B cell (primary cell): Measurements from ENCODE around the gene ESYT2. TPM values are rescaled to one million over a fixed set of nuclear protein-coding genes. Genes with fewer than 3 reads are reported as not detected.

ENCODE experiments used
- ATAC-seq: fragments of 200-7000 bp; cut with Tn5 transposase; one replicate; pipeline ENCODE4 v1.10.0; 2021; ENCODE audit warnings: low read depth, mild to moderate bottlenecking, moderate number of reproducible peaks, moderate library complexity
- CTCF ChIA-PET: fragments of 350-600 bp; sonication (Branson Sonifier 250); formaldehyde crosslinking; loops from one replicate; lab custom pipeline; 2021; ENCODE audit warnings: antibody characterized with exemption, inconsistent platforms; lab: Charles Lee
- POLR2A ChIA-PET: fragments of 350-600 bp; sonication (Branson Sonifier 250); formaldehyde crosslinking; loops from one replicate; lab custom pipeline; 2021; ENCODE audit warnings: antibody characterized with exemption; lab: Charles Lee
- DNase-seq: peaks from one replicate; pipeline ENCODE4 v3.0.0; 2013
- H2AFZ ChIP-seq: 2 replicates; pipeline ENCODE4 v1.6.1; 2012; ENCODE audit warnings: mild to moderate bottlenecking, low read depth, low read length; ENCODE audit not compliant: insufficient read depth, poor library complexity, severe bottlenecking
- H3K27ac ChIP-seq, 2 donors: 1 replicate in 1 of 2; 2 replicates in 1 of 2; pipeline ENCODE4 v1.5.1; 2012 to 2013; ENCODE audit warnings: low read length in 2 of 2, mild to moderate bottlenecking in 2 of 2, moderate library complexity in 1 of 2
- H3K27me3 ChIP-seq, 4 experiments: fragments of 200-600 bp in 1 of 4; sonication (generic) in 1 of 4; replicated peaks in 1 of 4; 1 replicate in 2 of 4; 2 replicates in 2 of 4; pipeline versions ENCODE4 v1.6.1 to v1.7.0; 2013 to 2016; ENCODE audit warnings: low read length in 3 of 4, mild to moderate bottlenecking in 2 of 4, mixed read lengths in 1 of 4, moderate library complexity in 1 of 4; ENCODE audit not compliant: insufficient read depth in 4 of 4, control insufficient read depth in 3 of 4; ENCODE audit errors: control extremely low read depth in 1 of 4
- H3K36me3 ChIP-seq, 2 experiments: replicated peaks in 1 of 2; 1 replicate in 1 of 2; 2 replicates in 1 of 2; pipeline versions ENCODE4 v1.6.1 to v1.7.1; 2013; ENCODE audit warnings: low read length in 1 of 2; ENCODE audit not compliant: insufficient read depth in 2 of 2, control insufficient read depth in 1 of 2; ENCODE audit errors: control extremely low read depth in 1 of 2, extremely low read depth in 1 of 2
- H3K4me1 ChIP-seq, 2 donors: fragments of 200-600 bp in 1 of 2; sonication (generic) in 1 of 2; 1 replicate in 1 of 2; 2 replicates in 1 of 2; pipeline versions ENCODE4 v1.5.1 to v1.6.1; 2013 to 2017; ENCODE audit warnings: low read length in 2 of 2; ENCODE audit not compliant: control insufficient read depth in 2 of 2, insufficient read depth in 2 of 2
- H3K4me2 ChIP-seq: replicated peaks from 2 replicates; pipeline ENCODE3; 2012; ENCODE audit warnings: mild to moderate bottlenecking, low read depth, low read length; ENCODE audit not compliant: poor library complexity, severe bottlenecking
- H3K4me3 ChIP-seq, 5 experiments: fragments of 200-600 bp in 1 of 5; sonication (generic) in 1 of 5; 1 replicate in 3 of 5; 2 replicates in 2 of 5; pipeline versions ENCODE4 v1.5.1 to v1.7.0; 2011 to 2016; ENCODE audit warnings: low read length in 4 of 5, mild to moderate bottlenecking in 4 of 5, low read depth in 2 of 5, control low read depth in 1 of 5, moderate library complexity in 1 of 5; ENCODE audit not compliant: insufficient read depth in 1 of 5; ENCODE audit errors: control extremely low read depth in 1 of 5, extremely low read depth in 1 of 5
- H3K79me2 ChIP-seq: fragments of 200-600 bp; sonication (generic); one replicate; pipeline ENCODE4 v1.6.0; 2016; ENCODE audit warnings: low read length; ENCODE audit not compliant: control insufficient read depth, insufficient read depth
- H3K9ac ChIP-seq: fragments of 200-600 bp; sonication (generic); 2 replicates; pipeline ENCODE4 v1.6.1; 2017; ENCODE audit warnings: mild to moderate bottlenecking, low read length, moderate library complexity
- H3K9me3 ChIP-seq, 3 donors: one replicate each; pipeline versions ENCODE4 v1.6.1 to v1.7.1; 2013; ENCODE audit warnings: low read length in 2 of 3; ENCODE audit not compliant: control insufficient read depth in 2 of 3, insufficient read depth in 1 of 3; ENCODE audit errors: control extremely low read depth in 1 of 3
- H4K20me1 ChIP-seq: 2 replicates; pipeline ENCODE4 v1.6.0; 2012; ENCODE audit warnings: mild to moderate bottlenecking, low read length; ENCODE audit not compliant: insufficient read depth, control insufficient read depth, poor library complexity, severe bottlenecking
- H3K27ac Mint-ChIP-seq: one replicate; pipeline ENCODE4 v1.8.0; 2021; ENCODE audit warnings: mixed read lengths
- H3K27me3 Mint-ChIP-seq: one replicate; pipeline ENCODE4 v1.8.0; 2021; ENCODE audit warnings: mixed read lengths
- H3K4me1 Mint-ChIP-seq: one replicate; pipeline ENCODE4 v1.8.0; 2021; ENCODE audit warnings: mixed read lengths
- H3K4me3 Mint-ChIP-seq: one replicate; pipeline ENCODE4 v1.8.0; 2021; ENCODE audit warnings: mixed read lengths
- H3K9me3 Mint-ChIP-seq: one replicate; pipeline ENCODE4 v1.8.0; 2022; ENCODE audit warnings: mixed read lengths; ENCODE audit not compliant: insufficient read depth
- EZH2 ChIP-seq: IDR thresholded peaks from 2 replicates; pipeline ENCODE4 v1.6.1; 2012; ENCODE audit warnings: borderline replicate concordance, low read depth, mild to moderate bottlenecking, moderate library complexity, low read length; ENCODE audit not compliant: insufficient read depth, poor library complexity, severe bottlenecking
- WGBS: methylation state at CpG from one replicate; pipeline ENCODE4 v1.1.5; 2013; ENCODE audit warnings: missing lambda C conversion rate; ENCODE audit not compliant: insufficient coverage; 5-methylcytosine and 5-hydroxymethylcytosine counted together
- intact Hi-C: fragments of 100-400 bp; cut with micrococcal nuclease; formaldehyde crosslinking; loops from one replicate; pipeline ENCODE4 v1.10.0; 2022
- polyA plus RNA-seq: library from polyadenylated mRNA; depleted of rRNA; stranded (reverse); fragments of >200 nt; gene quantifications from 2 replicates; pipeline ENCODE4 v1.2.3, GENCODE V29; 2012
- total RNA-seq, 2 donors: library from RNA; stranded (reverse); fragments of 120-200 nt in 1 of 2; gene quantifications; 1 replicate in 1 of 2; 2 replicates in 1 of 2; pipeline versions ENCODE4 v1.2.3 to v1.2.4, GENCODE V29; 2013 to 2022
- TF ChIP-seq, protein P1 (sequence below): fragments of 200-600 bp; IDR thresholded peaks from one replicate; pipeline ENCODE4 v1.8.0; 2022; ENCODE audit warnings: antibody characterized with exemption, mild to moderate bottlenecking

The ESYT2 gene
- total and polyA plus RNA-seq, 2 donors (not counting 1 experiment from before 2014, with no cell fraction given): 12.0 to 34.2 TPM

DNA sequence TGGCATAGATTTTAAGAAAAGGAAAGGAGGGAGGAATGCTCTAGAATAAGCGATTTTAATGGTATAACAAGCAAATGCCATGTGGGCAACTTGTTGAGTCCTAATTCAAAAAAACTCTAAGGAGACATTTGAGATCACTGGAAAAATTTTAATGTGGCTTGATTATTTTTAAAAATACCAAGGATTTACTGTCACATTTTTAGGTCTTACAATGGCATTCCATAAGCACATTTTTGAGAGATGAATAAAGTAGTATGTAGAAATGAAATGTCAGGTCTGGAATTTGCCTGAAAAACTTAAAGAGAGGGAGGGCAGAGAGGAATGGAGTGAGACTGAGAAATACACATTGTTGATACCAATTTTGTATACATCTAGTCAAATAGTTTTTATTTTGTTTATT, 145.0 kb downstream of the ESYT2 start:
- Histone ChIP-seq H3K36me3 (peaks cover 3 to 20% of the 10 kb centered on the region in 2 experiments), H3K4me1 (no peaks in the 10 kb centered on the region), H3K27me3 (no peaks in the 10 kb centered on the region), H3K9me3 (no peaks in the 10 kb centered on the region), H3K4me2 (no peak overlapping the region), H2AFZ (no peak overlapping the region), H3K79me2 (no peaks in the 10 kb centered on the region), H4K20me1 (no peaks in the 10 kb centered on the region), H3K4me3 (no peak overlapping the region), H3K9ac (no peak overlapping the region), H3K27ac (no peak overlapping the region)
- ATAC-seq: no peak
- no peaks in the 10 kb centered on the region for H3K9me3 Mint-ChIP-seq
- ChIA-PET POLR2A (no interaction called here), CTCF (no interaction called here)
- no peak overlapping the region for H3K4me3 Mint-ChIP-seq
- H3K27ac Mint-ChIP-seq: no peak overlapping the region
- intact Hi-C loops: no loop called here
- DNase-seq: no peak
- H3K27me3 Mint-ChIP-seq: no peaks in the 10 kb centered on the region
- H3K4me1 Mint-ChIP-seq: no peaks in the 10 kb centered on the region
- no peak for TF ChIP-seq EZH2
- TF ChIP-seq, protein P1, sequence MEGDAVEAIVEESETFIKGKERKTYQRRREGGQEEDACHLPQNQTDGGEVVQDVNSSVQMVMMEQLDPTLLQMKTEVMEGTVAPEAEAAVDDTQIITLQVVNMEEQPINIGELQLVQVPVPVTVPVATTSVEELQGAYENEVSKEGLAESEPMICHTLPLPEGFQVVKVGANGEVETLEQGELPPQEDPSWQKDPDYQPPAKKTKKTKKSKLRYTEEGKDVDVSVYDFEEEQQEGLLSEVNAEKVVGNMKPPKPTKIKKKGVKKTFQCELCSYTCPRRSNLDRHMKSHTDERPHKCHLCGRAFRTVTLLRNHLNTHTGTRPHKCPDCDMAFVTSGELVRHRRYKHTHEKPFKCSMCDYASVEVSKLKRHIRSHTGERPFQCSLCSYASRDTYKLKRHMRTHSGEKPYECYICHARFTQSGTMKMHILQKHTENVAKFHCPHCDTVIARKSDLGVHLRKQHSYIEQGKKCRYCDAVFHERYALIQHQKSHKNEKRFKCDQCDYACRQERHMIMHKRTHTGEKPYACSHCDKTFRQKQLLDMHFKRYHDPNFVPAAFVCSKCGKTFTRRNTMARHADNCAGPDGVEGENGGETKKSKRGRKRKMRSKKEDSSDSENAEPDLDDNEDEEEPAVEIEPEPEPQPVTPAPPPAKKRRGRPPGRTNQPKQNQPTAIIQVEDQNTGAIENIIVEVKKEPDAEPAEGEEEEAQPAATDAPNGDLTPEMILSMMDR: no peak
- no CpG with 5 or more reads among the region's 1 CpG for WGBS

- TF ChIP-seq, protein P1: no peak
- TF ChIP-seq EZH2: no peak
- Histone ChIP-seq H2AFZ (no peak overlapping the region), H3K4me2 (no peak overlapping the region), H3K9me3 (no peaks in the 10 kb centered on the region), H4K20me1 (no peaks in the 10 kb centered on the region), H3K36me3 (peaks cover 2 to 16% of the 10 kb centered on the region in 2 experiments), H3K9ac (no peak overlapping the region), H3K4me3 (no peak overlapping the region), H3K27me3 (no peaks in the 10 kb centered on the region), H3K27ac (no peak overlapping the region), H3K4me1 (no peaks in the 10 kb centered on the region), H3K79me2 (no peaks in the 10 kb centered on the region)
- no peak for DNase-seq
- POLR2A ChIA-PET: no interaction called here
- H3K4me1 Mint-ChIP-seq: no peaks in the 10 kb centered on the region
- H3K9me3 Mint-ChIP-seq: no peaks in the 10 kb centered on the region
- H3K27ac Mint-ChIP-seq: no peak overlapping the region
- CTCF ChIA-PET: no interaction called here
- intact Hi-C loops: no loop called here
- no peak for ATAC-seq
- H3K4me3 Mint-ChIP-seq: no peak overlapping the region
- WGBS: 100% methylated on average over 1 of the region's 2 CpGs
- no peaks in the 10 kb centered on the region for H3K27me3 Mint-ChIP-seq
Measured at GRCh38 chr7:158683541-158683940, 145.8 kb downstream of the ESYT2 start.
